SIG-M5 (cell line): Measurements from ENCODE around the gene RGS12.
"Not testable (repeated sequence)": the region's sequence is repeated elsewhere in the genome, so short reads cannot be mapped to it uniquely, and the experiment has no call there.

Experiments used
- DNase-seq: peaks from one replicate; lab custom pipeline; 2025; lab: John Stamatoyannopoulos, UW

RGS12 gene

GRCh38 chr4:3299122-3299975 is 6.5 kb downstream of the RGS12 start:
- DNase-seq = no peak

- no peak for DNase-seq
These were observed 7.3 kb downstream of the RGS12 start for GRCh38 chr4:3299976-3300671.

GRCh38 chr4:3300882-3301281 is 8.1 kb downstream of the RGS12 start:
- not testable (repeated sequence) for DNase-seq

GRCh38 chr4:3301450-3302172 is 8.8 kb downstream of the RGS12 start:
- DNase-seq = no peak

- DNase-seq = no peak
These were observed 9.5 kb downstream of the RGS12 start for GRCh38 chr4:3302173-3302785.

- no peak for DNase-seq
These were observed 10.2 kb downstream of the RGS12 start for GRCh38 chr4:3302786-3303564.

- no peak for DNase-seq
These were observed 10.7 kb downstream of the RGS12 start for GRCh38 chr4:3303565-3303824.

GRCh38 chr4:3303923-3304710 is 11.3 kb downstream of the RGS12 start:
- no peak for DNase-seq

- no peak for DNase-seq
These were observed 12.2 kb downstream of the RGS12 start for GRCh38 chr4:3304831-3305609.

- DNase-seq = no peak
These were observed 13.0 kb downstream of the RGS12 start for GRCh38 chr4:3305610-3306371.

- DNase-seq = no peak
These were observed 13.6 kb downstream of the RGS12 start for GRCh38 chr4:3306450-3306849.

GRCh38 chr4:3307060-3307459 is 14.2 kb downstream of the RGS12 start:
- DNase-seq = no peak

GRCh38 chr4:3307486-3307885 is 14.7 kb downstream of the RGS12 start:
- no peak for DNase-seq

- DNase-seq = no peak
These were observed 15.2 kb downstream of the RGS12 start for GRCh38 chr4:3307891-3308575.

- no peak for DNase-seq
These were observed 15.9 kb downstream of the RGS12 start for GRCh38 chr4:3308691-3309090.

GRCh38 chr4:3310301-3311094 is 17.7 kb downstream of the RGS12 start:
- DNase-seq = no peak

- no peak for DNase-seq
These were observed 18.2 kb downstream of the RGS12 start for GRCh38 chr4:3311095-3311372.

- no peak for DNase-seq
These were observed 18.8 kb downstream of the RGS12 start for GRCh38 chr4:3311489-3312171.
